ENCODE results near the gene MUC5AC.

DNA sequence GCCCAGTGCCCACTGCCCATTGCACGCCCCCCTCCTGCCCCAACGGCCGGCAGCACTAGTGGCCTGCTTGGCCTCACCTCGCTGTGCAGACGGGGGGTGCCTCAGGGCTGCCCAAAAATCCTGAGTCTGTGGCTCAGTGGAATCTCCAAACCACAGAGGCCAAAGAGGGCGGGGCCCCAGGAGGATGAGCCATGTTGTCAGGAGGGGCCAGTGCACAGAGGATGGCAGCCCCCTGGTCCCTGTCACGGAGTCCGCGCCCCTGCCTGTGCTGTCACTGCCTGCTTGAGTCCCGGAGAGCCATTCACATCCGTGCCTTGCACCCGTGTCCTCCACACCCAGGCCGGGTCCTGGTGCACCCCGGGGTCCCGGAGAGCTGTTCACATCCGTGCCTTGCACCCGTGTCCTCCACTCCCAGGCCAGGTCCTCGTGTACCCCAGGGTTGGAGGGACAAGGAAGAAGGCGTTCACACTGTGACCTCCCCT is 36.4 kb upstream of the MUC5AC start:
- TF ChIP-seq EZH2 (IDR thresholded peaks at IDR 0.05; ENCODE audit: insufficient read depth, poor library complexity, severe bottlenecking), result no peak
- no peak for TF ChIP-seq EZH2phosphoT487 (IDR thresholded peaks at IDR 0.05; ENCODE audit: insufficient read depth, low read depth)

Data from GM23248 (cell line).